ENCODE measurements around the gene GAD2.
A peak's percentile ranks its signal among the peaks of the same experiment; 100 is the strongest.
"Not testable (repeated sequence)": the region's sequence is repeated elsewhere in the genome, so short reads cannot be mapped to it uniquely, and the experiment has no call there.

Gene GAD2

DNA sequence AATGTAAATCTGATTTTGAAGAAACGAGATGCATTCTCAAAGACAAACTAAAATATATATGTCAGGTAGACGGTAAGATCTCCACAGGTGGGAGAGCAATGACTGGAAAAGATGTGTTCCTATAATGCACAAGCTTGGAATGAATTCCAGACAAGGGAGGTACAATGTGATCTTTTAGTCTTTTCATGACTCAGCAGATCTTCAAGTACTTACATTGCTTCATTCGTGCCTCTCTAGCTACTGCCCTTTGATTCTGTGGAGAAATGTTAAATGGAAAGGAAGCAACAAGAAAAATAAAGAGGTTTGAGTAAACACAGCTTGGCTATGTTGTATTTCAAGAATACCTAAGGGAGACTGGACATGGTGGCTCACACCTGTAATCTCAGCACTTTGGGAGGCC, 106.6 kb downstream of the GAD2 start:
- DNase-seq: no peak

DNA sequence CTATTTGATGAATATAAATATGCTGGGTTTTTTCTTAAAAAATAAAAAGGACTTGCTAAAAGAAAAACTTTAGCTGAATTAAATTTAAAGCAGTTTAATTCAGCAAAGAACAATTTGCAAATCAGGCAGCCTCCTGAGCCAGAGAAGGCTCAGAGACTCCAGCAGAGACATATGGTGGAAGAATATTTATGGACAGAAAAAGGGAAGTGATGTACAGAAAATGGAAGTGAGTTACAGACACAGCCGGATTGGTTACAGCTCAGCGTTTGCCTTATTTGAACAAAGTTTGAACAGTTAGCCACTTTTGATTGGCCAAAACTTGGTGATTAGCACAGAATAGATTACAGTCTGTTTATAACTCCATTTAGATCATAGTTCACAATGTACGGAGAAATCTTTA, 110.3 kb downstream of the GAD2 start:
- no peak for DNase-seq

DNA sequence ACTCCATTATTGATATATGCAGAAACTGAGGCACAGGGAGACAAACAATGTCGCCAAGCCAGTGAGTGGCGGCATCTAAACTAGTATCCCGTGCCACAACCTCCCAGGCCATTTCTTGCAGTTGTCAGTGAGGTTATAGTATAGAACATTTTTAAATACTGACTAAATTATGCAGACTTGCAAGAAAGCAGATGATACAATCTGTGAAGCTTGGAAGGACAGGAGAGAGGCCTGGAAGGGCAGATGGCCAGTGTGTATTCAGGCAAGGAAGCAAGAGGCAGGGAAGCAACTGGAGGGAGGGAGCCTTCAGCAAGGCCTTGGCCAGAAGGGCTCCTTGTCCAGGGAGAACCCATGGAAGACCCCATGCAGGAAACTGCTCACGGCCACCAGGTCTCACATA, 111.2 kb downstream of the GAD2 start:
- no peak for DNase-seq

DNA sequence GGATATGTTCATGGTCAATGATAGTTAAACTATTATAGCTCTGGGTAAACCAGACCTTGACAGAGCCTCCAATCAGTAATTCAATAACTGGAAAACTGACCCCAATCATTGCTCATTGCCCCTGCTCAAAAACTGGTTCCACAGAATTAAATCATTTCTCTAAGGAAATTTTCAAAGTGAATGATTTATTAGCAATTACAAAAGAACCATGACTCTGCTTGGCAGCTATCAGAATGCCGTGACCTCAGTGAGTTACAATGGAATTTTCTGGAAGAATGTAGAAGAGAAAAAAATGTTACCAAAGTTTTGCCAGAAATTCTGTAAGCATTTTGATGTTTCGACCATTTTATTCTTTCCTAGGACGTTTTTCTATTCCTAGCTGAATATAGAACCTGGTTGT, 114.8 kb downstream of the GAD2 start:
- no peak for DNase-seq

DNA sequence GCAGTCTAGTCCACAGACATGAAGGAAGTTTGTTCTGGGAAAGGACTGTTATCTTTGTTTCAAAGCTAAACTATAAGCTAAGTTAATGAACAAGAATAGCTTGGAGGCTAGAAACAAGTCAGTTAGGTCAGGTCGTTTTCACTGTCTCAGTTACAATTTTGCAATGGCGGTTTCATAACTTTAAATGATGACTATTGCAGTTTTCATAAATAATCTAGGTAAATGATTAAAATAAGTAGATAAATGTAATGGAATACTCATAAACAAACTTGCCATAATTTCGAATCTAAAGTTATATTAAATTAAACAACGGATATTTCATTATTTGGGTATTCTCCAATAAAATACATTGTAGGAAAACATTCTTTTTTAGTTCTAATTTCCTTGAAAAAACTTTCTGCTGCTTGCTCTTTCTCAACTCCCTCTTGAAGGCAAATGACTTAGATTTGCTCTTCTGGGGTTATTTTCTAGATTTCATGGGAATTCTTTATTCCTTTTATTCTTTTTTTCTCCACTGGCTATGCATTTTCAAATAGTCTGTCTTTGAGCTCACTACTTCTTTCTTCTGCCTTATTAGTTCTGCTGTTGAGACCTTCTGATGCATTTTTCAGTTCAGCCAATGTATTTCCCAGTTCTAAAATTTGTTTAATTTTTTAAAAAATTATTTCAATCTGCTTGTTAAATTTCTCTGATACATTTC, 117.8 kb downstream of the GAD2 start:
- no peak for DNase-seq

DNA sequence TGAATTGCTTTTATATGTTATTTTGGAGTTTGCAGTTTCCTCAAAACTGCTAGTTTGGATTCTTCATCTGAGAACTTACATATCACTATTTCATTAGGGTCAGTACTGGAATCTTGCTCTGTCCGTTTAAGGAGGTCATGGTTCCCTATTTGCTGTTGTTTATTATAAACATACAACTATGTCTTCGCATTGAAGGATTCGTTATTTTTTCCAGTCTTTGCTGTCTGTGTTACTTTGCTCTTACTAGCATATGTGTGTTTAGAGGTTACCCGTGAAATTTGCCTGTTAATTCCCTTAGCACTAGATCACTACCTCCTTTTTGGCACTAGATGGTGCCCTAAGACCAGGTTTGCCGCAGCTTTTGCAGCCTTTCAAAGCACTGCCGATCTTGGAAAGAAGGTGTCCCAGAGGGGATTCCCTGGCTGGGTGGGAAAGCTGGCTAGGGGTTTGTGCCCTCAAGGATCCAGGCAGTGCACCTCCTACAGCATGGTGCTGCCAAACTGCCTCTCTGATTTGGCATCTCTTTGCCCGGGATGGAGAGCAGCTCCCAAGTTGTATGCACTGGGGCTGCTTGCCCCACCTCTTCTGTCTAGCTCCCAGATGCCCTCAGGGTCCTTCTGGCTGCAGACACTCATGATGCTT, 118.5 kb downstream of the GAD2 start:
- DNase-seq: peak; percentile 72

DNA sequence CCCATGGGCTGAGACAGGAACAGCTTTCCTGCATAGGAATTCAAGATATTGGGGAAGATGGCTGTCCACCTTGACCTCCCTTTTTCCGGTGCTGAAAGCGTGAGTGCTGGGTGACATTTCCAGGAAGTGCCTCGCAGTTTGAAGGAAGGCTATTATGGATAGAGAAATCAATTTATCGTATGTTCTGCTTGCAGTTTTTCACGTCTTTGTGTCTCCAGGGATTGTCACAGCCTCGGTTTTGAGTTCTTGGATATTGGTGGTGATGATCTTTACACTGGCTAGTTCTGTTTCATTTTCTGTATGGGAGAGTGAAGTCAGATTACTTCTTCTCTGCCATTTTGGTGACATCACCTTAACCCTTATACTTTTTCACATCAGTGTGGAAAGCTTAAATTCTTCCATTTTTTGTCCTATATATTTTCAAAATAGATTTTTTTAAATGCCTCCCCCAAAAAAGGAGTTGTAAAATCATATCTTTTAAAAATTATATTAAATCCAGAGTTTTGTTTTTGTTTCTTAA, 119.1 kb downstream of the GAD2 start:
- DNase-seq: no peak

DNA sequence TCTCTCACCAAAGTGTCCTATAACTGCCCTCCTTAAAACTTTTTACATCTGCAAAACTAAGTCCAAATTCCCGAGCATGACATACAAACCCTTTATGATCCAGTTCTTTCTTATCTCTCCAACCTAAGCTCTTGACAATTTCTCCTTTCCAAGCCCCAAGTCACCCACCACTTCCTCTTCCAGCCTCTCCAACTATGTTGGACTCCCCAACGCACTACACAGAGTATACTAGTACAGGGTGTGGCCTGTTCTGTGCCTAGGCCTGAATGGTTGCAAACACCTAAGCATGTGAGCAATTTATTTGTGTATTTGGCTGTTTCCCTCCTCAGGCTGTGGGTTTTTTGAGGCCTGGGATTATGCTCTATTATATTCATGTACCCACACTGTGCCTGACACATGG, 120.4 kb downstream of the GAD2 start:
- DNase-seq: no peak

DNA sequence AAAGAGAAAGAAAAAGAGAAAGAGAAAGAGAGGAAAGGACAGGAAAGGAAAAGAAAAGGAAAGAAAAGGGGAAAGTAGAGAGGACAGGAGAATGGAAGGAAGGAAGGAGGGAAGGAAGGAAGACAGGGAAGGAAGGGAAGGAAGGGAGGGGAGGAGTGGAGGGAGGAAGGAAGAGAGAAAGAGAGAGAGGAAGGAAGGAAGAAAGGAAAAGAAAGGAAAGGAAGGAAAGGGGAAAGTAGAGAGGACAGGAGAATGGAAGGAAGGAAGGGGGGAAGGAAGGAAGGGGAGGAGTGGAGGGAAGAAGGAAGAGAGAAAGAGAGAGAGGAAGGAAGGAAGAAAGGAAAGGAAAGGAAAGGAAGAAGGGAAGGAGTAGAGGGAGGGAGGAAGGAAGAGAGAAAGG, 125.1 kb downstream of the GAD2 start:
- DNase-seq: no peak

DNA sequence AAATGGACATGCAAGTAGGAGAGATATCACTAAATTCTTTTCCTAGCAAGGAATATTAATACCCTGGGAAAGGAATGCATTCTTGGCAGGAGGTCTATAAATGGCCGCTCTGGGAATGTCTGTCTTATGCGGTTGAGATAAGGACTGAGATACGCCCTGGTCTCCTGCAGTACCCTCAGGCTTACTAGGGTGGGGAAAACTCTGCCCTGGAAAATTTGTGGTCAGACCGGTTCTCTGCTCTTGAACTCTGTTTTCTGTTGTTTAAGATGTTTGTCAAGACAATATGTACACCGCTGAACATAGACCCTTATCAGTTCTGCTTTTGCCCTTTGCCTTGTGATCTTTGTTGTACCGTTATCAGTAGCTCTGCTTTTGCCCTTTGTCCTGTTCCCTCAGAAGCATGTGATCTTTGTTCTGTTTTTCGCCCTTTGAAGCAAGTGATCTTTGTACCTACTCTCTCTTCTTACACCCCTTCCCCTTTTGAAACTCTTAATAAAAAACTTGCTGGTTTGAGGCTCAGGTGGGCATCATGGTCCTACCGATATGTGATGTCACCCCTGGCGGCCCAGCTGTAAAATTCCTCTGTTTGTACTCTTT, 132.3 kb downstream of the GAD2 start:
- DNase-seq: not testable (repeated sequence)
